Gastrocnemius medialis (tissue), 4 donors: ENCODE data around the gene DNAJC21. TPM values are rescaled to one million over a fixed set of nuclear protein-coding genes. Genes with fewer than 3 reads are reported as not detected.
A peak's percentile ranks its signal among the peaks of the same experiment; 100 is the strongest.

Experiments used
- ATAC-seq, 2 donors: fragments of 150-250 bp; one replicate each; pipeline ENCODE4 v1.9.1; 2016
- DNase-seq, 2 donors: peaks; one replicate each; pipeline ENCODE4 v3.0.0-alpha.2; 2019
- H3K27ac ChIP-seq, 4 donors: fragments of 200-600 bp; sonication (generic); 1 replicate in 1 of 4; 2 replicates in 3 of 4; pipeline ENCODE4 v1.5.1; 2016 to 2018; ENCODE audit warnings: mild to moderate bottlenecking in 2 of 4, moderate library complexity in 1 of 4
- H3K27me3 ChIP-seq, 3 donors: fragments of 200-600 bp; sonication (generic) in 2 of 3; 1 replicate in 1 of 3; 2 replicates in 2 of 3; pipeline versions ENCODE4 v1.5.1 to v1.6.0; 2016 to 2019; ENCODE audit warnings: mild to moderate bottlenecking in 1 of 3, moderate library complexity in 1 of 3
- H3K36me3 ChIP-seq, 2 donors: fragments of 200-600 bp; sonication (generic) in 1 of 2; one replicate each; pipeline ENCODE4 v1.5.1; 2017 to 2018
- H3K4me1 ChIP-seq, 2 donors: fragments of 200-600 bp; sonication (generic) in 1 of 2; one replicate each; pipeline ENCODE4 v1.5.1; 2016 to 2017; ENCODE audit warnings: mild to moderate bottlenecking in 2 of 2
- H3K4me3 ChIP-seq, 4 donors: fragments of 200-600 bp; sonication (generic) in 3 of 4; 1 replicate in 1 of 4; 2 replicates in 3 of 4; pipeline ENCODE4 v1.5.1; 2016 to 2019; ENCODE audit warnings: mild to moderate bottlenecking in 2 of 4
- H3K9me3 ChIP-seq, 3 donors: fragments of 200-600 bp; sonication (generic) in 2 of 3; 1 replicate in 1 of 3; 2 replicates in 2 of 3; pipeline ENCODE4 v1.5.1; 2016 to 2019
- CTCF ChIP-seq, 5 experiments: fragments of 450-650 bp in 3 of 5; fragments of 200-600 bp in 2 of 5; sonication (generic) in 2 of 5; IDR thresholded peaks in 4 of 5; conservative IDR thresholded peaks in 1 of 5; 1 replicate in 4 of 5; 2 replicates in 1 of 5; pipeline ENCODE4 v1.5.1; 2016 to 2019; ENCODE audit warnings: antibody characterized with exemption in 5 of 5, mild to moderate bottlenecking in 3 of 5, moderate library complexity in 3 of 5
- POLR2A ChIP-seq, 2 donors: fragments of 450-650 bp; IDR thresholded peaks; one replicate each; pipeline ENCODE4 v1.6.1; 2017; ENCODE audit warnings: antibody characterized with exemption in 2 of 2, mild to moderate bottlenecking in 2 of 2, moderate library complexity in 2 of 2
- in situ Hi-C, 4 donors: fragments of 200-750 bp; cut with MboI; loops; one replicate each; pipeline versions ENCODE4 v1.15.0 to v1.8.0; 2017; ENCODE audit warnings: low sequenced_read_pairs in 4 of 4
- intact Hi-C: fragments of 100-400 bp; cut with DNase I; formaldehyde crosslinking; loops from one replicate; pipeline ENCODE4 v1.15.1; 2023; ENCODE audit warnings: low total_unique reads
- total RNA-seq, 4 donors: library from RNA; depleted of rRNA; stranded (reverse); fragments of >200 nt; gene quantifications; one replicate each; pipeline versions ENCODE4 v1.1.0 to v1.2.3, GENCODE V29; 2016

DNAJC21 gene
- total RNA-seq, 4 donors from 2014 or later = 40.9 to 81.7 (median 74.7) TPM

GRCh38 chr5:34915139-34915855, 14.1 kb upstream of the DNAJC21 start, which contains the start of the genes BRIX1 and RAD1:
Gene BRIX1, plus strand, starts transcription at chr5:34915711. Its CDS starts 28 bp downstream, at chr5:34915739.
Gene RAD1, minus strand, starts transcription at chr5:34915504. Its CDS starts 612 bp downstream, at chr5:34914892.
- ATAC-seq = peak; percentile 98 to 99
- intact Hi-C loops = loop anchor here (1.0 to 5.0 kb wide), 2 partner anchors 14 to 908 kb away; partner anchors contain the start of genes AMACR and DNAJC21
- H3K36me3 ChIP-seq = peaks cover 0 to 31% of the 10 kb centered on the region in 2 donors

GRCh38 chr5:34915856-34916192, 13.5 kb upstream of the DNAJC21 start:
- H3K9me3 ChIP-seq = no peaks in the 10 kb centered on the region
- in situ Hi-C loops (loop anchor here in 2 of 4 donors (25.0 kb wide), 1 partner anchor 904 kb away; the partner anchor contains the start of gene AMACR (in 2 of the 2)), intact Hi-C loops (loop anchor here (1.0 to 5.0 kb wide), 2 partner anchors 13 to 909 kb away; partner anchors contain the start of genes AMACR and DNAJC21)
- H3K4me3 ChIP-seq = peak overlapping the region; percentile 74 to 96 (median 88)
- peaks cover 20 to 23% of the 10 kb centered on the region in 2 donors for H3K4me1 ChIP-seq
- TF ChIP-seq CTCF (IDR thresholded peaks at IDR 0.05 in 4 of 5, conservative IDR thresholded peaks at IDR 0.05 in 1 of 5) (no peak), POLR2A (IDR thresholded peaks at IDR 0.05) (no peak)
- DNase-seq (no peak), ATAC-seq (peak; percentile 21 to 46)
- H3K27ac ChIP-seq = peak overlapping the region; percentile 78 to 92 (median 84)
- H3K27me3 ChIP-seq = no peaks in the 10 kb centered on the region
- peaks cover 0 to 31% of the 10 kb centered on the region in 2 donors for H3K36me3 ChIP-seq

More at GRCh38 chr5:34915139-34915855, 14.1 kb upstream of the DNAJC21 start, which contains the start of the genes BRIX1 and RAD1:
- H3K27ac ChIP-seq = peak within 1 kb of the TSS; percentile 78 to 92 (median 84)
- no peaks in the 10 kb centered on the region for H3K27me3 ChIP-seq
- peak; percentile 93 to 95 for DNase-seq
- no peaks in the 10 kb centered on the region for H3K9me3 ChIP-seq
- peak within 1 kb of the TSS; percentile 74 to 96 (median 88) for H3K4me3 ChIP-seq
- peak in 1 of 5 experiments; percentile 38 for TF ChIP-seq CTCF (IDR thresholded peaks at IDR 0.05 in 4 of 5, conservative IDR thresholded peaks at IDR 0.05 in 1 of 5)
- peak; percentile 44 to 53 for TF ChIP-seq POLR2A (IDR thresholded peaks at IDR 0.05)
- in situ Hi-C loops = loop anchor here in 2 of 4 donors (25.0 kb wide), 1 partner anchor 903 kb away; the partner anchor contains the start of gene AMACR (in 2 of the 2)
- H3K4me1 ChIP-seq = peaks cover 20 to 23% of the 10 kb centered on the region in 2 donors

GRCh38 chr5:34916518-34916917, 12.8 kb upstream of the DNAJC21 start:
- no peak for ATAC-seq
- DNase-seq = no peak
- H3K4me3 ChIP-seq = peak overlapping the region; percentile 74 to 96 (median 88)
- H3K27me3 ChIP-seq = no peaks in the 10 kb centered on the region
- H3K27ac ChIP-seq = peak overlapping the region in 2 of 4 donors; percentile 78 to 92
- H3K4me1 ChIP-seq = peaks cover 20 to 23% of the 10 kb centered on the region in 2 donors
- no peaks in the 10 kb centered on the region for H3K9me3 ChIP-seq
- no peak for TF ChIP-seq POLR2A (IDR thresholded peaks at IDR 0.05)
- no peak for TF ChIP-seq CTCF (IDR thresholded peaks at IDR 0.05 in 4 of 5, conservative IDR thresholded peaks at IDR 0.05 in 1 of 5)
- intact Hi-C loops = loop anchor here (5.0 kb wide), 1 partner anchor 909 kb away; the partner anchor contains the start of gene AMACR
- H3K36me3 ChIP-seq = peaks cover 0 to 31% of the 10 kb centered on the region in 2 donors
- in situ Hi-C loops = loop anchor here in 2 of 4 donors (25.0 kb wide), 1 partner anchor 904 kb away; the partner anchor contains the start of gene AMACR (in 2 of the 2)

- intact Hi-C loops = loop anchor here (5.0 kb wide), 1 partner anchor 911 kb away; the partner anchor contains the start of gene AMACR
- no peaks in the 10 kb centered on the region for H3K27me3 ChIP-seq
- H3K27ac ChIP-seq = no peak overlapping the region
- TF ChIP-seq POLR2A (IDR thresholded peaks at IDR 0.05) (no peak), CTCF (IDR thresholded peaks at IDR 0.05 in 4 of 5, conservative IDR thresholded peaks at IDR 0.05 in 1 of 5) (no peak)
- peaks cover 20 to 23% of the 10 kb centered on the region in 2 donors for H3K4me1 ChIP-seq
- H3K9me3 ChIP-seq = no peaks in the 10 kb centered on the region
- no peak for DNase-seq
- in situ Hi-C loops = loop anchor here in 2 of 4 donors (25.0 kb wide), 1 partner anchor 906 kb away; the partner anchor contains the start of gene AMACR (in 2 of the 2)
- H3K36me3 ChIP-seq = peaks cover 0 to 36% of the 10 kb centered on the region in 2 donors
- H3K4me3 ChIP-seq = no peak overlapping the region
- ATAC-seq = no peak
Observed at GRCh38 chr5:34918025-34918424, 11.3 kb upstream of the DNAJC21 start.
